NB4 (cell line): ENCODE measurements around the gene NRXN3.

Experiments used
- CTCF ChIP-seq: IDR thresholded peaks from one replicate; pipeline ENCODE4 v1.5.1; 2012; ENCODE audit warnings: low read depth, low read length
- MAX ChIP-seq: IDR thresholded peaks from 2 replicates; pipeline ENCODE4 v1.6.1; 2011; ENCODE audit warnings: low read depth, low read length
- POLR2A ChIP-seq: IDR thresholded peaks from 2 replicates; pipeline ENCODE4 v1.6.1; 2011; ENCODE audit warnings: mild to moderate bottlenecking; ENCODE audit not compliant: insufficient read length; ENCODE audit errors: extremely low read depth

- no peak for TF ChIP-seq CTCF
- no peak for TF ChIP-seq POLR2A
- no peak for TF ChIP-seq MAX
Measured at GRCh38 chr14:78698991-78699390, 528.8 kb downstream of the NRXN3 start.
